SK-N-MC (cell line): ENCODE results near the gene SLC27A4.

Experiments used
- EZH2 ChIP-seq: fragments of 200-600 bp; sonication (generic); IDR thresholded peaks from one replicate; pipeline ENCODE4 v1.6.1; 2017; ENCODE audit warnings: antibody characterized with exemption
- POLR2AphosphoS5 ChIP-seq: IDR thresholded peaks from 2 replicates; pipeline ENCODE4 v1.6.1; 2012; ENCODE audit warnings: mild to moderate bottlenecking, low read depth, low read length, borderline replicate concordance

DNA sequence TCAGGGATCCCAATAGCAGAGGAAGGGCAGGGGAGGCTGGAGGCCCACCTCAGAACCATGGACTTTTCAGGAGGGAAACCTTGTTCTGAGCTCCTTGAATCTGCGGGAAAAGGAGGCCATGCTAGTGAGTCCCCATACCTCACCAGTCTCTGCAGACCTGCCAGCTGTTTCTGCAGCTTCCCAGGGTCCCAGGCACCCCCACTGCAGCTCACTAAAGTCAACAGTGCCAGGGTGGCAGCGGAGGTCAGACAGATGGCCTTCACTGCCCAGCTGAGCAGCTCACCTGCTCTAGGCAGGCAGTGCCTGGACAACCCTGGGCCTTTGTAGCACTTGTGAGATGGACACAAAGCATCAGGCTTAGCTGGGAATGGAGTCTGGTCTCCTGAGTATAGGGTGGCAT is 4.4 kb upstream of the SLC27A4 start:
- TF ChIP-seq EZH2 (no peak), POLR2AphosphoS5 (no peak)
